ENCODE results near the gene ATOH8.

ATOH8 gene

GRCh38 chr2:85772019-85772745 lies 18.4 kb downstream of the ATOH8 start:
- peak; percentile 86 for DNase-seq

DNA sequence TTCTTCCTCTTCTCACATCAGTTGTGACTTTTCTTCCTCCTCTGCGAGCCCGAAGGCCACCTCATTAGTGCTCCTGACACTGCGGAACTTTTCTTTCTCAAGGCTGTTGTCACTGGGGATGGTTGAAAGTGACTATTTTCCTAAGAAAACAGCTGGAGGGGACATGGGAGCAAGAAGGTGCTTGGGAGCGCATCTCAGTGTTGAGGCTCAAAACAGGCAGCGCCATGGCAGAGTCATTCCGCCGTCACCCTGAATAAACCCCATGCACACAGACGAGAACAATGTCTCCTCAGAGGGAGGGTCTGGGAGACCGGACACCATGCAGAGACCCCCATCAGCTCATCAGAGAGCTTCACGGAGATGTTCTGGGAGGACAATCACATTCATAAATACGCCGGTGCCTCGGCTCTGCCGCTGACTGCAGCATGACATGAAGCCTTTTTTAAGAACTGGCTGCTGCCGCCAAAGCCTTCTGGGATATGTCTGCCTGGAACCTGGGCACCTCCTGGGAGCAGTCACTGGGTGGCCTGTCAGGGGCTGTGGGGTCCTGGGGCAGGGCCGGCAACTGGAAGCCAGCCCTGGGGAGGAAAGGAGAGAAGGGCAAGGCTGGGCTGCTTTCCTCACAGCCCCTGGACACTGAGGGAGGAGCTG lies 19.2 kb downstream of the ATOH8 start:
- no peak for DNase-seq

- no peak for DNase-seq
These were observed 19.9 kb downstream of the ATOH8 start for GRCh38 chr2:85773692-85774091.

- DNase-seq, result no peak
These were observed 20.6 kb downstream of the ATOH8 start for GRCh38 chr2:85774126-85774978.

DNA sequence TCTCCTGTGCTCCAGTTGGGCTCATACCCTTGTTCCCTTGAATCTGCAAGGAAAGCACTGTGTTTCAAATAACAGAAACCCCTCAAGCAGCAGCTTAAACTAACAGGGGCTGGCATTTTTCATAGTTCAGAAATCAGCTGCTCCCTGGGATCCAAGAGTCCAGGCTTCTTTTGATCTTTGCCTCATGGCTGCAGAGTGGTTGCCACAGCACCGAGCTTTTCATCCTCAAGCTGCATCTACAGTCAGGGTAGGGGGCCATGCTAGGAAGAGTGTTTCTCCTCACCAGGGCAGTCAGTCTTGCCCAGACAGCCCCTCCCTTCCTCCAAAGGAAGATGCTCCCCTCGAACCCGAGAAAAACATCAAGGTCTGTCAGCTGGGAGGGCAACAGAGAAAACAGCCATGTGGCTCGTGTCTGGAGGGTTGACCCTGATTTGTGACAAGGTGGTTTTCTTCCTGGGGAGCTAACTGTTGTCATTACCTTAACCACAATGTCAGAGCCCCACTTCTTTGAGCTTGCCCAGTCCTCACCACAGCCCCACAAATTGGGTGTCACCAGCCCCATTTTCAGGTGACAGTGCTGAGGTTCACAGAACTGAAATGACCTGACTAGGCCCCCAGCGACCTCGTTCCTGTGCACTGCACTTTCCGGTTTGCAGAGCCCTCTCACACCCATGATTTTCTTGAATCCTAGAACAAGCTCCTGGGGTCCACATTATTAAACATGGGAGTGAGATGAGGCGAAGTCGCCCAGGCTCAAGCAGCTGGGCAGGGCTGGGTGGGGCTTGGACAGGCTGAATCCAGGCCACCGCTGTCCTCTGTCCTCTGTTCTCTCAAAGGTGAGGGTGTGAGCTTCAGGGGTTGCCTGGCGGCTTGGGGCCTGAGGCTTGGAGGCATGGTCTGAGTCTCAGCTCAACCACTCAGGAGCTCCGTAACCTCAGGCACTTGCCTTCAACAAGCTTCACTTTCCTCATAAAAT lies 21.9 kb downstream of the ATOH8 start:
- no peak for DNase-seq

DNA sequence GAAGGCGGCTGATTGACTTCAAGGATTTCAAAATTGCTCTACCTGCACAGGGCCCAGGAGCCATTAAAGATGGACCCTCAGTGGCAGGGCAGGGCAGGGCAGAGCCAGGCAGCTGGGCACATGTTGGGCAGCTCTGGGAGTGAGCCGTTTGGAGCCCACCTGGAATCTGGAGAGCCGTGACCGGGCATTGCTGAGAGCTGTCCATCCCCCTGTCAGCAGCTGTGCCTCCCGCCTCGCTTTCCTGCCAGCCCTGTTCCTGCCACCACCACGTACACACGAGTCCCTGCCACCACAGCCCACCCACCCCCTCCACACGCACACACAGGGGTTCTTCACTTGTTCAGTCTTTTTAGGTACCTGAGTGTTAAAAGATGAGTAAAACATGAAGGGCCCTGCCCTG lies 22.9 kb downstream of the ATOH8 start:
- DNase-seq, result no peak

GRCh38 chr2:85777441-85777861 lies 23.7 kb downstream of the ATOH8 start:
- DNase-seq, result no peak

DNA sequence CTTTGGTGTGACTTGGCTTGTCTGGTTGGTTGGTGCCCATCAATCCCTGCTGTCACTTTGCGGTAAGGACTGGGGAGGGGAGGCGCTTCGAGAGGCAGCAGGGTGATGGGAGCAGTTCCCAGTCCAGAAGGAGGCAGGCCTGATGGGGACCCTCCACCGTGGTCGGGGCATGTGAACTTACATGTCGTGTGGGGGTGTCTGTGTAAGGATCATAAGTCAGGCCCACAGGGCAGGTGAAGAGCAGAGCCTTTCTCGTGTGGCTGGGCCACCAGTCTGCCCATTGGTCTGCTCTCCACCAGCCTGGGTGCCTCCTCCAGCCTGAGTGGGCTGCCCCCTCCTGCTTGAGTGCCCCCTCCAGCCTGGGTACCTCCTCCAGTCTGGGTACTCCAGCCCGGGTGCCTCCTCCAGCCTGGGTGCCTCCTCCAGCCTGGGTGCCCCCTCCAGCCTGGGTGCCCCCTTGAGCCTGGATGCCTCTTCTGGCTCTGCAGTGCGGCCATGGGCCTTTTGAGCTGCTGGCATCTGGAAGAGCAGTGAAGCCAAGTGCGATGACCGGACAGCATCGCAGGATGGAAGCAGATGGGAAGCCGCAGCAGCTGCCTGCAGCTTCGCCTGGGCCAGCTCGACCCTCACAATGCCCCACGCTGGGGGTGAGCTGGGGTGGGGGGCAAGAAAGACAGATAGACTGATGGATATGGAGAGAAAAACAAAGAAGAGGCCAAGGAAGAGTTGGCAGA lies 25.0 kb downstream of the ATOH8 start:
- DNase-seq, result no peak

- DNase-seq, result no peak
These were observed 26.0 kb downstream of the ATOH8 start for GRCh38 chr2:85779641-85780315.

- no peak for DNase-seq
These were observed 26.7 kb downstream of the ATOH8 start for GRCh38 chr2:85780316-85781012.

GRCh38 chr2:85781013-85781332 lies 27.2 kb downstream of the ATOH8 start:
- DNase-seq, result no peak

DNA sequence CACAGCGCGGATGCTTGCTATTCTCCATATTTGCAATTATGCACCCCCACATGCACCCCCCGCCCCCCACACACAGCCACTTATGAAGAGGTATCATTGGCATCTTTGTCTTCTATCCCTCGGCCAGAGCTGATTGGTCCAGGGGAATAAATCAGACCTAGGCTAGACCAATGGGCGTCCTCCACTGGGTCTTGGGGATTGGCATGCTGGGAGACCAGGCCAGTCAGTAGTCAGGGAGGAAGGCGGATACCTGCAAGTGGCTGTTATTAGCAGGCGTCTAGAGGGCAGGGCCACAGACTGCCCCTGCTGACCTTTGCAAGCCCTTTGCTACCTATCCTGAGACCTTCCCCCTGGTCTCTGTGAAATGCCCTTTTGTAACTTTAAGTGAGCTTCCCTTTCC lies 30.0 kb downstream of the ATOH8 start:
- DNase-seq, result no peak

- no peak for DNase-seq
These were observed 30.7 kb downstream of the ATOH8 start for GRCh38 chr2:85784474-85784986.

DNA sequence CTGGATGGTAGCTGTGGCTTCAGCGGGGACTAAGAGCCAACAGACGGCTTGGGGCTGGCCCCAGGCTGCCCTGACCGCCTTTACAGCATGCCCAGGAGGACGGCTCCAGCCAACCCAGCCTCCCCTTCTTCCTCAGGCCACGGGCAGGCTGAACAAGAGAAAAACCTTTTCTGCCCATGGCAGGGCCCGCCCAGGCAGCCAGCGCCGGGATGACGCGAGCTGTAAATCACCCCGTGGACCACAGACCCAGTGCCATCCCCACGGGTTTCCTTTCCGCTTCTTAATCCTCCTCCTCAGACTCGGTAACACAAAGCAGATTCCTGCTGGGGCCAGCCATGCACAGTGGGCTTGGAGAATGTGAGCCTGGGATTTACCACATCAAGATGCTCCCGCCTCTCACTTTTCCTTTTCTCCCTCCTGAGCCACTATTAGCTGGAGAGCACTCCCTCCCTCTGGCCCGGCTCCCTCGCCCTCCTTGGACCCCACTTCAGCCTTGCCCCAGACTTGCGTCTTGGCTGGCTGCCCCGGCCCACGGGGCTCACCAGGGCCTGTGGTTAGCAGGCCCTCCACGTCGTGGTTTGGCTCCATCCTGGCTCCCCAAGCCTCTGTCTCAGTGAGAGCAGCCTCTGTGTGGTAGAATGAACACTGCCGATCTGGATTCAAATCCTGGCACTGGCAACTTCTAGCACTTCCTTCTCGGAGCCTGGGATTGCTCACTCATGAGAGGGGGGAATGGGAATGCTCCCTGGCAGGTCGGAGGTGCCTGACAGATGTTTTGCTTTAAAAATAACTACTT lies 31.4 kb downstream of the ATOH8 start:
- DNase-seq, result no peak

DNA sequence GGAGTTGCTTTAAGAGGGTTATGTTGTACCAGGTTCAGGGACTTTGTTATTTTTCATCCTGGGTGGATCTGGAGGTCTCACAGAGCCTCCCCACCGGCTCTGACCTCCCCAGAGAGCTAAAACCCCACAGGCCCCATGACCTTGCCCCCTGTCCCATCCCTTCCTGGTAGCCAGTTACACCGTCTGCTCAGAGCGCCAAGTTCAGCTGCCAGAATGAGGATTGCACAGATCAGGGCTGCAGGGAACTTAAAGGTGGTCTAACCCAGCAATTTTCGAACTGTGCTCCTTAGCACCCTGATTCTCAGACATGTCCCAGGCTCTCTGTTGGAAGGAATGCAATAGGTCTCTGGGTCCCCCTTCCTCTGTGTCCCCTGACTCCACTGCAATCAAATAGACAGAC lies 32.1 kb downstream of the ATOH8 start:
- no peak for DNase-seq

GRCh38 chr2:85786444-85786843 lies 32.7 kb downstream of the ATOH8 start:
- DNase-seq, result no peak

DNA sequence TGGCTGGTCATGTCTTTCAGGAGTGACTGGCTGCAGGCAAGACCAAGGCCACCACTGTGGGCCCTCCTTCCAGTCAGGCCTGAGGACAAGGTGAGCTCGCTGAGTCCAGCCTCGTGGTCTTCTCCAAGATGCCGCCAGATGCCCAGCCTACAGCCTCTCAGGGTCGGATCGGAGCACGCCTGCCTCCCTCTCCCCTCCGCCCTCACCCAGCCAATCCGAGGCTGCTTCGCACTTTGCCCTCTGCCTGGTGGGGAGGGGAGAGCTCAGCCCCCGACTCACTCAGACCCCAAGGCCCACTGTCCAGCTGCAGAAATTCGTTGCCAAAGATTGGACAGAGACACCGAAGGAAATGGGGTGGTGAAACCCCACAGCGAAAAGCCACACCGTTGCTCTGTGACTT lies 33.1 kb downstream of the ATOH8 start:
- no peak for DNase-seq

- no peak for DNase-seq
These were observed 33.6 kb downstream of the ATOH8 start for GRCh38 chr2:85787282-85787980.

- no peak for DNase-seq
These were observed 34.2 kb downstream of the ATOH8 start for GRCh38 chr2:85787981-85788340.

Data from NCI-H2107 (cell line).